CD4-positive, alpha-beta T cell treated with Interferon alpha-2 for 1 hour (primary cell): ENCODE results near the gene DYNLL2.
"Not testable (repeated sequence)": the region's sequence is repeated elsewhere in the genome, so short reads cannot be mapped to it uniquely, and the experiment has no call there.

Experiments used
- DNase-seq, 2 donors: peaks; one replicate each; pipeline ENCODE4 v3.0.0-alpha.2; 2020 to 2022

DYNLL2 gene

GRCh38 chr17:58107306-58107705 lies 24.1 kb downstream of the DYNLL2 start:
- DNase-seq: no peak

- no peak for DNase-seq
Observed at GRCh38 chr17:58109197-58109596, 26.0 kb downstream of the DYNLL2 start.

GRCh38 chr17:58110012-58110411 lies 26.8 kb downstream of the DYNLL2 start:
- DNase-seq: no peak

GRCh38 chr17:58111676-58112075 lies 28.5 kb downstream of the DYNLL2 start:
- no peak for DNase-seq

GRCh38 chr17:58112970-58113631 lies 29.9 kb downstream of the DYNLL2 start:
- peak; percentile 74 to 87 for DNase-seq

GRCh38 chr17:58113947-58114346 lies 30.7 kb downstream of the DYNLL2 start:
- no peak for DNase-seq

GRCh38 chr17:58117382-58117781 lies 34.2 kb downstream of the DYNLL2 start:
- no peak for DNase-seq

- no peak for DNase-seq
Observed at GRCh38 chr17:58119491-58119890, 36.3 kb downstream of the DYNLL2 start.

- peak; percentile 22 to 66 for DNase-seq
Observed at GRCh38 chr17:58120195-58120822, 37.1 kb downstream of the DYNLL2 start.

GRCh38 chr17:58121925-58122324 lies 38.7 kb downstream of the DYNLL2 start:
- peak; percentile 36 to 75 for DNase-seq

GRCh38 chr17:58127846-58128245 lies 44.6 kb downstream of the DYNLL2 start:
- no peak for DNase-seq

- not testable (repeated sequence) for DNase-seq
Observed at GRCh38 chr17:58132697-58133096, 49.5 kb downstream of the DYNLL2 start.

GRCh38 chr17:58136669-58137279 lies 53.6 kb downstream of the DYNLL2 start:
- DNase-seq: no peak

- DNase-seq: no peak
Observed at GRCh38 chr17:58141505-58141904, 58.3 kb downstream of the DYNLL2 start.

- DNase-seq: not testable (repeated sequence)
Observed at GRCh38 chr17:58143335-58143734, 60.1 kb downstream of the DYNLL2 start.

- no peak for DNase-seq
Observed at GRCh38 chr17:58144801-58145200, 61.6 kb downstream of the DYNLL2 start.
